Astrocyte (in vitro differentiated cells and primary cell): Measurements from ENCODE around the gene NFS1.

Source experiments
- CTCF ChIP-seq: IDR thresholded peaks from 2 replicates; pipeline ENCODE4 v1.5.1; 2011; ENCODE audit warnings: low read depth, mild to moderate bottlenecking, inconsistent platforms, low read length, moderate library complexity; ENCODE audit not compliant: insufficient read depth
- EZH2 ChIP-seq: IDR thresholded peaks from 2 replicates; pipeline ENCODE4 v1.6.1; 2012; ENCODE audit warnings: mild to moderate bottlenecking, low read length, inconsistent platforms; ENCODE audit not compliant: insufficient read depth

- TF ChIP-seq CTCF (no peak), EZH2 (no peak)
These were observed 18.5 kb downstream of the NFS1 start for GRCh38 chr20:35680452-35681183.
